ENCODE results near the gene GRK1.

The GRK1 gene

DNA sequence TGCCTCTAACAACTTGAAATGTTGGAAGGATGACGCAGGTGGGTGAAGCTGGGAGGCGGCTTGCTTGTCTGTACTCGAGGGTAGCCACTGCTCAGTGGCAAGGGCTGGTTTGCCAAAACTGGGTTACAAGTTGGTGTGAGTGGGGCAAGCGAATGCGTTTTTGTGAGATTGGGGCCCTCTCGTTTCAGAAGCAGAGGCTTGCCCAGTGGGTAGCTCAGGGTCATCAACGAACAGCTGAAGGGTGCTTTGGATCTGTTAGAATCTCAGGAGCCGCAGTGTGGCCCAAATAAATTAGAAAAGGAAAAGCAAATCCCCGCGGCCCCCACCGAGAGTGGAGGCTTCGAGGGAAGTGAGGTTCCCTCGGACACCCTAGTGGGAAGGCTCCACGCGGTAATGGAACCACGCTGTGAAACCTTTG, 16.3 kb upstream of the GRK1 start:
- no peak for DNase-seq

DNA sequence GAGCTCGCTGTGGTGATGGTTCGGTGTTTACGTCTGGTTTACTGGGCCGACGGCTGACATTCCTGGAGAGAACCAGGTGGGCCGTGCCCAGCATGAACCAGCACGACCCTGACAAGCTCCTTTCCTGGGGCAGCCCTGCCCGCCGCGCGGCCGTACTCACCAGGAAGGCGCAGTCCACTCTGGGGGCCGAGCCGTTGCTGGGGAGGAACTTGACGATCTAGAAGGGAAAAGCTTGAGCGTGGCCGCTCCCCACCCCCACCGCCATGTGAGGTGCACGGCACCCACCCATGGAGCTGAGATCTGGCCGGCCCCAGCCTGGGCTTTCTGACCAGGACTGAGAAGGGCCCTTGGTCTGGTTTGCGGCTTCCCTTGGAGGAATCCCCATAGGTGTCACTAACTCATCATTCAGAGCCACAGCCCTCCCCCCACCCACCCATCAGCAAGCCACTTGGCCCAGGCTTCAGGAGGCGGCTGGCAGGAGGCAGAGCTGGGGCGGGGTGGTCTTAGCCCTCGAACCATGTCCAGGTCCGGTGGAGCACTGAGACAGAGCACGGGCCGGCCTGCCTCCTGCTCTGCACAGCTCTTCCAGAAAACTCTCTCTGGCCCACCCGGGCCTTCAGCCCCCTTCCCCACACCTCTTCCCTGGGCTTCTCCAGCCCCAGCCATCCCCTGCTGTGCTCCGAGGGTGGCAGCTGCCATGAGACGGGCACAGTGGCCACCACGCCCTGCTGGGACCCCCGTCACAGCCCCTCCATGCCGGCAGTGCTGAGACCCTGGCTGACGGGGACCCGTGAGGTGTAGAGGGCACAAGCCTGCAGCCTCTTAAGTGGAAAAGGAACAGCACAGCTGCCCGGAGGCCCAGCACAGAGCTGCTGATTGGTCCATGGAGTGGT, 15.3 kb upstream of the GRK1 start:
- no peak for DNase-seq

DNA sequence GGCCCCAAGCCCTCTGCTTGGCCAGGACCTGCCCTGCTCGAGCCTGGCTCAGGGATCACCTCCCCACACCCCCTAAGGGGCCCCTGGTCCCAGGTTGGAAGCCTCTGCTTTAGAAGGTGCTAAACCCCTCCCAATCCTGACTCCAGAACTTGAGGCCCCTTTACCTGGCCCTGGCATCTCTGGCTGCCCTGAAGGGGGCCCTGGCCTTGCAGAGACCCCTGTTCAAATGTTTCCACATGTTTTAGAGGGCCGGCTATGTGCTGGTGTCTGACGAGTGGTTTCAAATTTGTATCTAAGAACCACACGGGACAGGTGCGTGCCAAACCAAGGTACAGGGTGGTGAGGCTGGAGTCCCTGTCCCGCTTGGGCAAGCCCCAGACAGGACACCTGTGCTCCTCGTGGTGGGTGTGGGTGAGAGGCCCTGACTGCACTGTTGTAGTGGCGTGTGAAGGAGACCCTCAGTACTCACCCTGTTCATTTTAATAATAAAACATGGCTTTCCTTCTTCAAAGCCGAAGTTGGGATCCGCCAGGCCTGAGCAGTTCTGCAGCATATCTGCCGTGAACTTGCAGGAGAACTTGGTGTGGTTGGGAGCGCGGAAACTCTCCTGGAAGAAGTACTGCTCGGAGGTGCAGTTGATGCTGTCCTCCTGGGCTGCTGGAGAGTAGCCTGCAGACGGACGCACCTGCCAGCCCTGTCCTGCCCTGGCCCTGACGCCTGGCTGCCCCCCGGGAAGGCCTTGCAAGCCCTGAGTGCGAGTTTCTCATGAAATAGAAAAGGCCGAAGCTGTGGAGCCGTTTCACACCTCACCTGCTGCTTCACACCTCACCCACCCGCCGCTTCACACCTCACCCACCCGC, 14.4 kb upstream of the GRK1 start:
- no peak for DNase-seq

DNA sequence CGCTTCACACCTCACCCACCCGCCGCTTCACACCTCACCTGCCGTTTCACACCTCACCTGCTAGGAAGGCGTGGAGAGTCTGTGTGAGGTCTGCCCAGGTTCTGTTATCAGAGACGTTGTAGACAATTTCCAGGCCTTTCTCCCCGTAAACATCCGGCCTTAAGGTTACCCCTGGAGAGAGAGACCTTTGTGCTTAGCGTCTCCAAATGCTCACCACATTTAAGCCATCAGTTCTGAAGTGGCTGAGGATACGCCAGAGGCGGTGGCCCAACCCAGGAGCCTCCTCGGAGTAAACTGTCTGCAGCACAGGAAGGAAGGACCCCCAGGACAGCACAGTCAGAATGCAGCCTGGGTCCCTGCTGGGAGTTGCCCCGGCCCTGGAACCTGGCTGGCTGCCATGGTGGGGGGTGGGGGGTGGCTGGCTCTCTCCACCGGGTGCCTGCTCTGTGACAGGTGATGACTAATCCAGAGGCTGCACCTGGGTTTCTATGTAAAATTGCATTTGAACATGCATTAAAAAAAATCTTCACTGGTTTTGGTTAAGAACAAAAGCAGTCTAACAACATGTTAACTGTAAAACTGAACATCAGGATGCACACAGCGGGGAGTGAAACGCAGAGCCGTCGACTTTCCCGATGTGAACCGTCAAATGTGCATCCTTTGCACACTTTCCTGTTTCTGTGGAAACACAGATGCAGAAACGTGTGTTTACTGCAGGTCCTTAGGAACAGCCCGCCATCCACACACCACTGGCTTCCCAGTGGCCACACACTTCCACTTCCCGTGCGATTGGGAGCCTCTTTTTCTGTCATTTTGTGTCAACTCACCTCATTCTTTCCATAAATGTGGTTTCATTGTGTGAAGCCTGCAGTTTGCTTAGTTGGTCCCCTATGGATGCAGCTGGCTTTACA, 13.5 kb upstream of the GRK1 start:
- peak; percentile 39 for DNase-seq

DNA sequence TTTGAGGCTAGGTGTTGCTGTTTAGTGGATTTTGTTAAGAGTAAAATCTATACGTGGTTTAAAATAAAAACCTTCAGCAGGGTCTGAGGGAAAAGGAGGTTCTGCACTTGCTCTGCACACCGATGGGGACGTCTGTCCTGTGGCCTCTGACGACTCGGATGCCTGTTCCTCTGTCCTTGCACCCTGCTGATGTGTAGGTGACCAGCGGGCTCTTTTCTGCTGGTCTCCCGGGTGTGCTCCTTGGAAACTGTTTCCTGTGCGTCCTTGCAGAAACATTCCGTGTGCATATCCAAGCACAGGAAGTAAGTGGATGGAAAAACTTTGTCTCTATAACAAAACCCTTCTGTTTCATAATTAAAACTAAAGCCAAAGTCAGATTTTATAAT, 12.9 kb upstream of the GRK1 start:
- no peak for DNase-seq

DNA sequence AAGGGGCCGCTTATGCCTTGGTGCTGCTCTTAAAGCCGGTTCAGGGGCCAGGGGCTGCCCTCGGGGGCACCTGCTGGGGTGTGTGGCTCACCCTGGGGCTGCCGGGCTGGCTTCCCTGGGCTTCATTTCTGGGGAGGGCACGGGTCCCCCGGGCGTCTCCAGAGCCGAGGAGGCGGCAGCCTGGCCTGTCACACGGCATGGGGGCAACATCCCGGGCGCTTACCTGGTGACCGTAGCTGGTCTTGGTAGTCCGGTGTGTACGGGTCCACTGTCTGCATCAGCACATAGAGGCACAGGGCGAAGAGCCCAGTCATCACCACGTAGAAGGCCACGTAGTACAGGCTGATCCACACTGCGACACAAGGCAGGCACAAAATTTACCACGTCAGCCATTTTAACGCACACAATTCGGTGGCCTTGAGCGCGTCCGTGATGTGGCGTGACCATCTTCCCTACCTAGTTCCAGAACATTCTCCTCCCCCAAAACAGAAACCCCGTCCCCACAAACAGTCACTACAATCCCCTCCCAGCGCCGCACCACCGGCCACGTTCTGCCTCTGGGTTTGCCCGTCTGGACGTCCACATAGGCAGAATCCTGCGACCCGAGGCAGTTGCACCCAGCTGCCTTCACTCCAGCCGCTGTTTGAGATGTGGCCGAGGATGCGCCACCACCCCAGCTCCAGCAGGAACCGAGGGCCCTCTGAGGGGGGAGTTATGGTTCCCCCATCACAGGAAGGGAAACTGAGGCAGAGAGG, 12.3 kb upstream of the GRK1 start:
- no peak for DNase-seq

DNA sequence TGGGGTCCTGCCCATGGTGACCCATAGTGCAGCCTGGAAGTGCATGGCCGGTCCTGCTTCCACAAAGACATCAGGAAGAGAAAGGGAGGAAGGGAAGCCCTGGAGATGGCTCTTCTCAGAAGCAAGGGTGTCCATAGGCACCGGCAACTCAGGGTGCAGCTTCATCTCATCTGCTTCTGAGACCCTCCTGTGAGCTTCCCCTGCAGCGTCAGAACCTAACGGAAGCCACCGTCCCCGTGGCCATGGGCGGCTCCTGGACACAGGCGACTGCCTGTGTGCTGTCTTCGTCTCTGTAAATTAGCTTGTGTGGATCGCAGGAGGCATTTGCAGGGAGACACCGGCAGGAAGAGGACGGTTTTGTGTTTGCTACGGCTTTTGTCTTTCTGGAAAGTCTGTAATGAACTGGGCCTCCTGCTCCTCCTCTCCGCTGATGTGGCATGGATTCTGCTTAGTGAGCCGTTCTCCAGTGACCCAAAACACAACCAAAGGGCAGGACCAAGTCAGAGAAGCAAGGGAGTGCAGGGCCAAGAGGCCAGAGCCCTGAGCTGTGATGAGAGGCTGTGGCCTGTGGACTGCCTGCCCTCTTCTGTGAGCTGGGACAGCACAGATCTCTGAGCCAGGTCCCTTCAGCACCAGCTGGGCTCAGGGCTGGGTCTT, 11.5 kb upstream of the GRK1 start:
- no peak for DNase-seq

DNA sequence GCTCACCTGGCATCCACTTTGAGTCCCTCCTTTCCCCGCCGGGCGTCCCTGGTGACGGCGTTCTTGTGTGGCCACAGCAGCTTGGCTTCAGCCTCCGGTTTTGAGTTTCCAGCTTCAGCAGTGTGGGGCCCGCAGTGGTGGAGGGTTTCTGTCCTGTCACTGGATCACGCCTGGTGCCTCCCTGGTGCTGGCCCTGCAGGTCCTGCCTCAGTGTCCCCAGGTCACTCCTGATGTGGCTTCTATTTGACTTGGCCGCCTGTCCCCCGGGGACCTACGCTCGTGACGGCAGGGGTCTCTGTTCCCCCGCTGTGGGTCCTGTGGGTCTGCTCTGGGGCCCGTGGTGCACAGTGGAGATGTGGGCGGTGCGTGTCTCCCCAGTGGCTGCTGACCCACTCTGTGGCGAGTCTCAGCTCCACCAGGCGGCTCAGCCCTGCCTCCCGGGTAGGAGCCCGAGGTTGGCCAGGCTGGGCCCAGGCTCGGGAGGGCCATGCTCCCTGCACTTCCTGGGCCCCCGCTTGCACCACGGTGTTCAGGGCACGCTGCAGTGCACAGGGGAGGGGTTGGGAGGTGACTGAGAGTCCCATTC, 10.9 kb upstream of the GRK1 start:
- no peak for DNase-seq

DNA sequence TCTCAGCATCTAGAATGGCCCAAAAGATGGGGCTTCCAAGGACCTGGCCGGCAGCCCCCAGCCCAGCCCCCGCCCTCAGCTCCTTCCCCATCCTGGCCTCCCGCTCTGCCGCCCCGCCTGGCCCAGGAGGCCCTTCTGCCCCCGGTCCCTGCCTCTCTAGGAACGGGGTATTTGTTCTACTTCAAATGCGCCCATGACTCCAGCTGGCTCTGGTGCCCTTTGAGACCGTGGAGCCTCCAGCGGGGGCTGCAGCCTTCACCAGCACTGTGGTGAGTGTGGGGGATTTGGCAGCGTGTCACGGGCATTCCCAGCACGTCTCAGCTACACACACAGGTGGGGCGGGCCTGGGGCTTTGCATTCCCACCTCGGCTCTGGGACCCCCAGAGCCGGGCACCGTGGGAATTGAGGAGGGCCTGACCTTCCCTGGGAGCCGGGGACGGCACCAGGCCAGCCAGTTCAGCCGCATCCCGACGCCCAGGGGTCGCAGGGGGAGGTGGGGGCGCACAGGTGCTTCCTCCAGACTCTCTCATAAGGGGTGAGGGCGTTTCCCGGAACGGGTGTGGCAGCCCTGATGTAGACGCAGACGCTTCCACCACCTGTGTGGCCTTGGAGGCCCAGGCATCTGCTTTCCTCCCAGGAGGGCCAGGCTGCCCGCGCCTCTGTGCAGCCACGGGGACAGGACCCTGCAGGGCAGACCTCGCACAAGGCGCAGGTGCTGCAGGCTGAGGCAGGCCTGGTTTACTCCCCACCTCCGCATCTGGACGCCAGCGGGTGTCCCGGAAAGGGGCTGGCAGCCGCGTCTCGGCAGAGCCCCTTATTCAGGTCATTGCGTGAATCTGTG, 10.0 kb upstream of the GRK1 start:
- DNase-seq, result no peak

DNA sequence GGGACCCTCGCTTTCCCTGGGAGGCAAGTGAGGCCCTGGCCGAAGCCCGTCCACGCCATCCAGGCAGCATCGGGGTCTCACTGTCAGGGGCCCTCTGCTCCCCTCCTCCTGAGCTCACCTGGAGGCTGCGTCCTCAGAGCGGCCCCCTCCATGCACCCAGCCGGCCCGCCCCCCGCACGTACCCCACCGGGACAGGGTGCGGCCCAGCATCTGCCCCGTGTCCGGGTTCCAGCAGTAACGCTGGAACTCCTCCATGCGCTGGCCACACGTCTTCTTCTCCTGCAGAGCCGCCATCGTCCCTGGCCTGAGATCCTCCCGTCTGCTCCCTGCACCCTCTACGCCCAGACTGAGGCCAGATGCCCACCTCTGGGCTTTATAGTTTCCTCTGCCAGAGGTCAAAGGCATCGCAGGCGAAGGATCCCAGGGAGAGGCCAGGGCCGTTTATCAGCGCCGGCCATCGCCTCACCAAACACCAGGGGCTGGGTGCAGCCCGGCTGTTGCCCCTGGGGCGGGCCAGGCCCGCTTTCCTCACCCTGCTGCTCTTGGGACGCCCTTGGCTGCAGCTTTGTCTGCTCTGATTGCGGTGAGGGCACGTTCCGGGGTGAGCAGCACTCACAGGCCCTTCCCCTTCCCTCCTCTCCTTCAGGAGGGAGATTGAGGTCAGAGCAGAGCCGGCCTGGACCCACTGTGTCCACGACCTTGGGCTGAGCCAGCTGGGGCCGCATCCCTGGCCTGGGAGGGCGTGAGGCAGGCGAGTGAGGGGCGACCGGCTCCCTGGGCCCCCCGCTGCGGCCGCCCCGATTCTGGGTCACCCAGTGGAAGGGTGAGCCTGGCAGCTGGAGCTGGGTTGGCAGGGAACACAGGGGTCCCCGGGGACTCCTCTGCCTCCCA, 8.9 kb upstream of the GRK1 start, which contains the start of gene ATP4B:
Gene ATP4B (minus strand): TSS at position 348 of the 891 bp plus-strand sequence. CDS start 54 bp downstream, at position 294.
- no peak for DNase-seq

DNA sequence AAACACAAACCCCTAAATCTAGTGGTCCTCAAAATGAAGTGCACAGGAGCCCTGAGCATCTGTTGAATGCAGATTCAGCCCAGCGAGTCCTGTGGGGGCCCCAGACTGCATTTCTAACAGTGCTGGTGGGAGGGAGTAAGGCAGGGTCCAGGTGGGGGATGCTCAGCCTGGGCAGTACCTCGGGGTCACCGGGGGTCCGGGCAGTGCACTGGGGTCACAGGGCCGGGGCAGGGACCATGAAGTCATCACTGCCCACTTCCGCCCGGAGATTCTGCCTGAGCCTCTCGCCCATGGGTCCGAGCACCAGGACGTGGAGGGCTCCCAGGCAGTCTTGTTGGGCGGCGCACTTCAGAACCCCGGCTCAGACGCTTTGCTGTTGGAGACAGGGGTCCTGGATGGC, 8.2 kb upstream of the GRK1 start:
- DNase-seq, result no peak

DNA sequence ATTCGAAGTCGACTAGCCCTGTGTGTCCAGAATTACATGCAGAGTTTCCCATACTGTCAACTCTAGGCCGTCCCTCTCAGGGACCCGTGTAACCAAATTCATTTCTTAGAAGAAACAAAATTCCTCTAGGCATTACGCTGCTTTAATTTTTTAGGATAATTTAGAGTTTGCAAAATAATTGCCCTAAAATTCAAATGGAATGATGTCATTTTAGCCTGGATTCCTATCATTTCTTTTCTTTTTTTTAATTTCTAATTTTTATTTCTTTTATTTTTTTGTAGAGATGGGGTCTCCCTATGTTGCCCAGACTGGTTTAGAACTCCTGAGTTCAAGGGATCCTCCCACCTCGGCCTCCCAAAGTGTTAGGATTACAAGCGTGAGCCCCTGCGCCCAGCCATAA, 7.7 kb upstream of the GRK1 start:
- DNase-seq, result no peak

DNA sequence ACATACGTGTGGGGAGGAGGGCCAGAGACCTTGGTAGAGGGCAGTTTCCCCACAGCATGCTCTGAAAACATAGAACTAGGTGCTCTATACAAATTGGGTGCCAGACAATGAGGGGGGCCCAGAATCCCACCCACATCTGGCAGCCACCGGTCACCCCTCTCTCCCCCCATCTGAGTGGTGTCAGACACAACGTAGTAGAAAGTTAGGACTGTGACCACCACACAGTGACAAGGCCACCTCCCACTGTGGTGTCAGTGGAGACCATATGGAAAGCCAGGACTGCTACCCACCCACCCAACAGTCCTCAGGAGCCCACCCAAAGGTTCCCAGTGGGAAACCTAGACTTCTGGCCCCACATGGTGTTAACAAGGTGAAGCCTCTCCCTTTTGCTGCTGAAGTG, 7.0 kb upstream of the GRK1 start:
- no peak for DNase-seq

DNA sequence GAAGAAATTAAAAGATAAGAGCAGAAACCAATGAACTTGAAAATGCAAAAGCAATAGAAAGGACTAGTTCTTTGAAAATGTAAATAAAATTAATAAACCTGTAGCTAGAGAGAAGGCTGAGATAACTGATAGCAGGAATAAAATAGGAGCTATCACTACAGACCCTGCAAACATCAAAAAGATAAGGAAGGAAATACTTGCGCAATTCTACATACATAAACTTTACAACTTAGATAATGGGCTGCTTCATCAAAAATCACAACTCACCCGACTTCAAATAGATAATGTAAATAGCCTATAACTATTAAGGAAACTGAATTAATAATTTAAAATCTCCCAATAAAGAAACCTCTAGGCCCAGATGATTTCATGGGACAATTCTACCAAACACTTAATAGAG, 5.5 kb upstream of the GRK1 start:
- no peak for DNase-seq

DNA sequence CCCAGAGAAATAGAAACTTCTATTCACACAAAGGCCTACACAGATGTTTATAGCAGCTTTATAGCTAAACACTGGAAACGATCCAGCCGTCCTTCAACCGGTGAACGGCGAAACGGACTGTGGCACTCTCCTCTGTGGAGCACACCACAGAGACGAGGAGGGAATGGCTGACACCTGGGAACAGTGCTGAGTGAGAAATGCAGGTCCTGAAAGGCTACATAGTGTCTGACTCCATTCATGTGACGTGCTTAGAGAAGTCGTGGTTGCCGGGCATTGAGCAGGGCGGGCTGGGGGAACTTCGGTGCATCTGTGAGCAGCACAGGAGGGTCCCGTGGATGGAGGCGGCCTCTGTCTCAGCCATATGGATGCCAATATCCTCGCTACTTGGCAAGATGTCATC, 3.1 kb upstream of the GRK1 start:
- no peak for DNase-seq

DNA sequence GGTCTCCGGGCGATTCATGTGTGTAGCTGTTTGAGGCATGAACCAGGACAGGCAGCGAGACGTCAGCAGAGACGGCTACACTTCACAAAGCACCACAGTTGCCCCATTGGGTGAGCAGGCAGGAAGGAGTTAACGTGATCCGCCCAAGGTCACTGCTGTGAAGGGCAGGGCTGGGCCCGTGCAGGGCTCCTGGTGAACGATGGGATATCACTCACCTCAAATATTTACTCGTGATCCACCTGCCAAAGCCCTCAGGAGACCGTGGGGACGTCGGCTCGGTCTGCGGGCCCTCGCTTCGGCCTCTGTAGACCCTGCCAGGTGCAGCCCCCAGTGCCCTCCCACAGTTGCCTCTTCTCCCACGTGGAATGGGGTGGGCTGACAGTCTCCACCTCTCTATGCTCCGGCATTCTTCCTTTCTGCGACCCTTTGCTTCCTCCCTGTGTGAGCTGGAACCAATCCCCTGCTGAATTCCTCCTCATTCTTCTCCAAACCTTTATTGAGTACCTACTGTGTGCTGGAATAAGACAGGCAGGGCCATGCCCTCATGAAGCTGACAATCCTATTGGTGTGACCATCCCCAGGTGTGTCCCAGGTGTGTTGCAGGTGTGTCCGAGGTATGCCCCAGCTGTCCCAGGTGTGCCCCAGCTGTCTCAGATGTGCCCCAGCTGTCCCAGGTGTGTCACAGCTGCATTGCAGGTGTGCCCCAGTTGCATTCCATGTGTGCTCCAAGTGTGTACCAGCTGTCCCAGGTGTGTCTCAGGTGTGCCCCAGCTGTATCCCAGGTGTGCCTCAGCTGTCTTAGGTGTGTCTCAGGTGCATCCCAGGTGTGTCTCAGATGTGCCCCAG, 2.0 kb upstream of the GRK1 start:
- no peak for DNase-seq

DNA sequence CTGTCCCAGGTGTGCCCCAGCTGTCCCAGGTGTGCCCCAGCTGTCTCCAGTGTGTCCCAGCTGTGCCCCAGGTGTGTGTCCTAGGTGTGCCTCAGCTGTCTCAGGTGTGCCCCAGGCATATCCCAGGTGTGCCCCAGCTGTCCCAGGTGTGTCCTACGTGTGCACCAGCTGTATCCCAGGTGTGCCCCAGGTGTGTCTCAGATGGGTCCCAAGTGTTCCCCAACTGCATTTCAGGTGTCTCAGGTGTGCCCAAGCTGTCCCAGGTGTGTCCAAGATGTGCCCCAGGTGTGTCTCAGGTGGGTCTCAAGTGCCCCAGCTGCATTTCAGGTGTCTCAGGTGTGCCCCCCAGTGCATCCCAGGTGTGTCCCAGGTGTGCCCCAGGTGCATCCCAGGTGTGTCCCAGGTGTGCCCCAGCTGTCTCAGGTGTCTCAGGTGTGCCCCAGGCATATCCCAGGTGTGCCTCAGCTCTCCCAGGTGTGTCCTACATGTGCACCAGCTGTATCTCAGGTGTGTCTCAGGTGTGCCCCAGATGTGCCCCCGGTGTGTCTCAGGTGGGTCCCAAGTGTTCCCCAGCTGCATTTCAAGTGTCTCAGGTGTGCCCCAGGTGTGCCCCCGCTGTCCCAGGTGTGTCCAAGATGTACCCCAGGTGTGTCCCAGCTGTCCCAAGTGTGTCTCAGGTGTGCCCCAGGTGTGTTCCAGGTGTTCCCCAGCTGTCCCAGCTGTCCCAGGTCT, 1.3 kb upstream of the GRK1 start:
- no peak for DNase-seq

DNA sequence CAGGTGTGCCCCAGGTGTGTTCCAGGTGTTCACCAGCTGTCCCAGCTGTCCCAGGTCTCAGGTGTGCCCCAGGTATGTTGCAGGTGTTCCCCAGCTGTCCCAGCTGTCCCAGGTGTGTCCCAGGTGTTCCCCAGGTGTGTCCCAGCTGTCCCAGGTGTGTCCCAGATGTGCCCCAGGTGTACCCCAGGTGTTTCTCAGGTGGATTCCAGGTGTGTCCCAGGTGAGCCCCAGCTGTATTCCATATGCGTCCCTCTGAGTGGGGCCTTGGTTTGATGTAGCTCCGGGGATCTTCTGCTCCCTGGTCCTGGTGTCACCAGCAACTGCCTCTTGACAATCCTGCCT, 719 bp upstream of the GRK1 start:
- DNase-seq, result no peak

All from CD4-positive, alpha-beta T cell treated with Interleukin-17A for 4 hours (primary cell).